ENCODE measurements around the gene TMEM184C. TPM values are rescaled to one million over a fixed set of nuclear protein-coding genes. Genes with fewer than 3 reads are reported as not detected.

TMEM184C gene
- total and polyA plus RNA-seq, 2 experiments from 2014 or later, result 15.1 to 42.2 TPM

DNA sequence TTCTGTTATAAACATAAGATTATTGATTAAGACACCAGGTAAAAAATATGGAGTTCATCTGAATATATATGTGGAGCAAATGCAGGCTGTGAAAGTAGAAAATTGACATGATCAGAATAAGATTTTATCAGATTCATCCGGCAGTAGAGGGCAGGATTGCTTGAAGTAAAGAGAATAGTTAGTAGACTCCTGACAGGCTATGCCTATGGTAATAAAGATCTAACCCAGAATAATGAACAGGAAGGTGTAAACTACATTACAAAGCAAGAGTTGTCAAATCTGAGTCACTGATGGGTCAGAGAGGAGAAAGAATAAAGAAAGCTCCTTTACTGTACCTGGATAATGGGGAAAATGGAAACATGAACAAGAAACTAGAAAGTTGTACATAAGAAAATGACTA, 20.8 kb upstream of the TMEM184C start (continued):
- TF ChIP-seq, protein P1, sequence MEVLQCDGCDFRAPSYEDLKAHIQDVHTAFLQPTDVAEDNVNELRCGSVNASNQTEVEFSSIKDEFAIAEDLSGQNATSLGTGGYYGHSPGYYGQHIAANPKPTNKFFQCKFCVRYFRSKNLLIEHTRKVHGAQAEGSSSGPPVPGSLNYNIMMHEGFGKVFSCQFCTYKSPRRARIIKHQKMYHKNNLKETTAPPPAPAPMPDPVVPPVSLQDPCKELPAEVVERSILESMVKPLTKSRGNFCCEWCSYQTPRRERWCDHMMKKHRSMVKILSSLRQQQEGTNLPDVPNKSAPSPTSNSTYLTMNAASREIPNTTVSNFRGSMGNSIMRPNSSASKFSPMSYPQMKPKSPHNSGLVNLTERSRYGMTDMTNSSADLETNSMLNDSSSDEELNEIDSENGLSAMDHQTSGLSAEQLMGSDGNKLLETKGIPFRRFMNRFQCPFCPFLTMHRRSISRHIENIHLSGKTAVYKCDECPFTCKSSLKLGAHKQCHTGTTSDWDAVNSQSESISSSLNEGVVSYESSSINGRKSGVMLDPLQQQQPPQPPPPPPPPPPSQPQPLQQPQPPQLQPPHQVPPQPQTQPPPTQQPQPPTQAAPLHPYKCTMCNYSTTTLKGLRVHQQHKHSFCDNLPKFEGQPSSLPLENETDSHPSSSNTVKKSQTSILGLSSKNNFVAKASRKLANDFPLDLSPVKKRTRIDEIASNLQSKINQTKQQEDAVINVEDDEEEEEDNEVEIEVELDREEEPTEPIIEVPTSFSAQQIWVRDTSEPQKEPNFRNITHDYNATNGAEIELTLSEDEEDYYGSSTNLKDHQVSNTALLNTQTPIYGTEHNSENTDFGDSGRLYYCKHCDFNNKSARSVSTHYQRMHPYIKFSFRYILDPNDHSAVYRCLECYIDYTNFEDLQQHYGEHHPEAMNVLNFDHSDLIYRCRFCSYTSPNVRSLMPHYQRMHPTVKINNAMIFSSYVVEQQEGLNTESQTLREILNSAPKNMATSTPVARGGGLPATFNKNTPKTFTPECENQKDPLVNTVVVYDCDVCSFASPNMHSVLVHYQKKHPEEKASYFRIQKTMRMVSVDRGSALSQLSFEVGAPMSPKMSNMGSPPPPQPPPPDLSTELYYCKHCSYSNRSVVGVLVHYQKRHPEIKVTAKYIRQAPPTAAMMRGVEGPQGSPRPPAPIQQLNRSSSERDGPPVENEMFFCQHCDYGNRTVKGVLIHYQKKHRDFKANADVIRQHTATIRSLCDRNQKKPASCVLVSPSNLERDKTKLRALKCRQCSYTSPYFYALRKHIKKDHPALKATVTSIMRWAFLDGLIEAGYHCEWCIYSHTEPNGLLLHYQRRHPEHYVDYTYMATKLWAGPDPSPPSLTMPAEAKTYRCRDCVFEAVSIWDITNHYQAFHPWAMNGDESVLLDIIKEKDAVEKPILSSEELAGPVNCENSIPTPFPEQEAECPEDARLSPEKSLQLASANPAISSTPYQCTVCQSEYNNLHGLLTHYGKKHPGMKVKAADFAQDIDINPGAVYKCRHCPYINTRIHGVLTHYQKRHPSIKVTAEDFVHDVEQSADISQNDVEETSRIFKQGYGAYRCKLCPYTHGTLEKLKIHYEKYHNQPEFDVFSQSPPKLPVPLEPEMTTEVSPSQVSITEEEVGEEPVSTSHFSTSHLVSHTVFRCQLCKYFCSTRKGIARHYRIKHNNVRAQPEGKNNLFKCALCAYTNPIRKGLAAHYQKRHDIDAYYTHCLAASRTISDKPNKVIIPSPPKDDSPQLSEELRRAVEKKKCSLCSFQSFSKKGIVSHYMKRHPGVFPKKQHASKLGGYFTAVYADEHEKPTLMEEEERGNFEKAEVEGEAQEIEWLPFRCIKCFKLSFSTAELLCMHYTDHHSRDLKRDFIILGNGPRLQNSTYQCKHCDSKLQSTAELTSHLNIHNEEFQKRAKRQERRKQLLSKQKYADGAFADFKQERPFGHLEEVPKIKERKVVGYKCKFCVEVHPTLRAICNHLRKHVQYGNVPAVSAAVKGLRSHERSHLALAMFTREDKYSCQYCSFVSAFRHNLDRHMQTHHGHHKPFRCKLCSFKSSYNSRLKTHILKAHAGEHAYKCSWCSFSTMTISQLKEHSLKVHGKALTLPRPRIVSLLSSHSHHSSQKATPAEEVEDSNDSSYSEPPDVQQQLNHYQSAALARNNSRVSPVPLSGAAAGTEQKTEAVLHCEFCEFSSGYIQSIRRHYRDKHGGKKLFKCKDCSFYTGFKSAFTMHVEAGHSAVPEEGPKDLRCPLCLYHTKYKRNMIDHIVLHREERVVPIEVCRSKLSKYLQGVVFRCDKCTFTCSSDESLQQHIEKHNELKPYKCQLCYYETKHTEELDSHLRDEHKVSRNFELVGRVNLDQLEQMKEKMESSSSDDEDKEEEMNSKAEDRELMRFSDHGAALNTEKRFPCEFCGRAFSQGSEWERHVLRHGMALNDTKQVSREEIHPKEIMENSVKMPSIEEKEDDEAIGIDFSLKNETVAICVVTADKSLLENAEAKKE (CRISPR knock-in tag; IDR thresholded peaks at IDR 0.05), result no peak

DNA sequence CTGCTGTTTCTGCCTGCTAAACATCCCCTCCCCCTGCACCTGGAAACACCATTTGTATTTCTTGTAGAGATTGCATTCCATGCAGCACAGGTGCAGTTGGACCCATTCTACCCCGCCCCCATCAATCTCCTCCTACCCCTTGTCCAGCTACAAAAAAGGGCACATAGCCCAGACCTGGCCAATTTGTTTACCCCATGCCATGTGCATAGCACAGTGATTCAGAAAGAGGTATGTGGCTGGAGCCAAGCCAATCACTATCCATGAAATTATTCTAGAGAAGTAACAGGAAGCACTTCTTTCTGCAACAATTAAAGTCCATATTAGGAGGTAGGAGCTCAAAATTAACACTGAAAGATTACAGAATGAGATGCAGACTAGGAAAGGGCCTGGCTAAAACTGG, 20.2 kb upstream of the TMEM184C start:
- H3K4me1 Mint-ChIP-seq, result peaks cover 20% of the 10 kb centered on the region
- Histone ChIP-seq H3K4me1 (ENCODE audit: insufficient read depth) (peaks cover 3% of the 10 kb centered on the region; the same call in 1 of the 2 replicates), H3K27me3 (ENCODE audit: insufficient read depth) (no peaks in the 10 kb centered on the region), H3K79me2 (replicated peaks; ENCODE audit: insufficient read depth) (no peaks in the 10 kb centered on the region), H3K36me3 (ENCODE audit: insufficient read depth) (no peaks in the 10 kb centered on the region), H3K4me3 (no peak overlapping the region), H3K4me2 (no peak overlapping the region), H3F3A (replicated peaks; ENCODE audit: low read depth) (no peaks in the 10 kb centered on the region), H3K9me2 (ENCODE audit: insufficient read depth) (0 out of 2 replicates have a peak, but pooled peaks cover 4% of the 10 kb centered on the region), H2AFZ (peak overlapping the region; percentile 60; the same call in 1 of the 2 replicates), H3K27ac (ENCODE audit: low read depth) (no peak overlapping the region), H4K20me1 (replicated peaks; ENCODE audit: insufficient read depth) (no peaks in the 10 kb centered on the region)
- H3K9me3 Mint-ChIP-seq, result no peaks in the 10 kb centered on the region; the same call in 2 of the 3 replicates
- DNase-seq (ENCODE audit: low spot score), result no peak
- no peaks in the 10 kb centered on the region for H3K27me3 Mint-ChIP-seq (ENCODE audit: insufficient read depth, low read depth, poor library complexity)
- no peak overlapping the region for H3K4me3 Mint-ChIP-seq
- no peak for ATAC-seq
- no peaks in the 10 kb centered on the region for H3K36me3 Mint-ChIP-seq (ENCODE audit: low read depth)
- no peak overlapping the region for H3K27ac Mint-ChIP-seq
- no peak for TF ChIP-seq ZNF331 (CRISPR knock-in tag; IDR thresholded peaks at IDR 0.05; ENCODE audit: low read depth)

DNA sequence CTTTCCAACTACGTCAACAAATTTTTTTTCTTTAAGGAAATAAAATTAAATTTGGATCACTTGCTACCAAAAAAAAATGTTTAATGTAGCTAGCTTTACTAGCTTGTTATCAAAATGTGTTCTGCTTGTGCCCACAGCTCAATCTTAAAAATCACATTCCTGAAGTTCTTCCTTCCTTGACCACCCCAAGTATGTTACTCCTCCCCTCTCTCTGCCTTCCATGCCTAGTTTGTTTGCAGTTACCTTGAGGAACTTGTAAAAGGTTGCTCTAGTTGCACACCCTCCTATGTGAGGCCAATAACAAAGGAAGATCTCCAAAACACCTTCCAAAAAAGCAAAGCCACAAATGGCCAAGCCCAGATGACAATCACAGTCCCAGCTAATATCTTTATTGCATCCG, 19.6 kb upstream of the TMEM184C start:
- no peaks in the 10 kb centered on the region for H3K36me3 ChIP-seq (ENCODE audit: insufficient read depth)
- H3K9me2 ChIP-seq (ENCODE audit: insufficient read depth), result 0 out of 2 replicates have a peak, but pooled peaks cover 4% of the 10 kb centered on the region
- Mint-ChIP-seq H3K9me3 (no peaks in the 10 kb centered on the region; the same call in 2 of the 3 replicates), H3K36me3 (ENCODE audit: low read depth) (no peaks in the 10 kb centered on the region), H3K27ac (no peak overlapping the region), H3K4me3 (no peak overlapping the region), H3K27me3 (ENCODE audit: insufficient read depth, low read depth, poor library complexity) (no peaks in the 10 kb centered on the region), H3K4me1 (peaks cover 20% of the 10 kb centered on the region)
- H3K4me1 ChIP-seq (ENCODE audit: insufficient read depth), result peaks cover 3% of the 10 kb centered on the region; the same call in 1 of the 2 replicates
- H3K27me3 ChIP-seq (ENCODE audit: insufficient read depth), result no peaks in the 10 kb centered on the region
- no peaks in the 10 kb centered on the region for H3F3A ChIP-seq (replicated peaks; ENCODE audit: low read depth)
- H3K79me2 ChIP-seq (replicated peaks; ENCODE audit: insufficient read depth), result no peaks in the 10 kb centered on the region
- no peak for ATAC-seq
- no peak overlapping the region for H3K4me2 ChIP-seq
- H2AFZ ChIP-seq, result peak overlapping the region; percentile 60; the same call in 1 of the 2 replicates
- no peak overlapping the region for H3K27ac ChIP-seq (ENCODE audit: low read depth)
- no peak for DNase-seq (ENCODE audit: low spot score)
- H3K4me3 ChIP-seq, result no peak overlapping the region
- H4K20me1 ChIP-seq (replicated peaks; ENCODE audit: insufficient read depth), result no peaks in the 10 kb centered on the region
- TF ChIP-seq, protein P2, sequence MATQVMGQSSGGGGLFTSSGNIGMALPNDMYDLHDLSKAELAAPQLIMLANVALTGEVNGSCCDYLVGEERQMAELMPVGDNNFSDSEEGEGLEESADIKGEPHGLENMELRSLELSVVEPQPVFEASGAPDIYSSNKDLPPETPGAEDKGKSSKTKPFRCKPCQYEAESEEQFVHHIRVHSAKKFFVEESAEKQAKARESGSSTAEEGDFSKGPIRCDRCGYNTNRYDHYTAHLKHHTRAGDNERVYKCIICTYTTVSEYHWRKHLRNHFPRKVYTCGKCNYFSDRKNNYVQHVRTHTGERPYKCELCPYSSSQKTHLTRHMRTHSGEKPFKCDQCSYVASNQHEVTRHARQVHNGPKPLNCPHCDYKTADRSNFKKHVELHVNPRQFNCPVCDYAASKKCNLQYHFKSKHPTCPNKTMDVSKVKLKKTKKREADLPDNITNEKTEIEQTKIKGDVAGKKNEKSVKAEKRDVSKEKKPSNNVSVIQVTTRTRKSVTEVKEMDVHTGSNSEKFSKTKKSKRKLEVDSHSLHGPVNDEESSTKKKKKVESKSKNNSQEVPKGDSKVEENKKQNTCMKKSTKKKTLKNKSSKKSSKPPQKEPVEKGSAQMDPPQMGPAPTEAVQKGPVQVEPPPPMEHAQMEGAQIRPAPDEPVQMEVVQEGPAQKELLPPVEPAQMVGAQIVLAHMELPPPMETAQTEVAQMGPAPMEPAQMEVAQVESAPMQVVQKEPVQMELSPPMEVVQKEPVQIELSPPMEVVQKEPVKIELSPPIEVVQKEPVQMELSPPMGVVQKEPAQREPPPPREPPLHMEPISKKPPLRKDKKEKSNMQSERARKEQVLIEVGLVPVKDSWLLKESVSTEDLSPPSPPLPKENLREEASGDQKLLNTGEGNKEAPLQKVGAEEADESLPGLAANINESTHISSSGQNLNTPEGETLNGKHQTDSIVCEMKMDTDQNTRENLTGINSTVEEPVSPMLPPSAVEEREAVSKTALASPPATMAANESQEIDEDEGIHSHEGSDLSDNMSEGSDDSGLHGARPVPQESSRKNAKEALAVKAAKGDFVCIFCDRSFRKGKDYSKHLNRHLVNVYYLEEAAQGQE (IDR thresholded peaks at IDR 0.05; ENCODE audit: unreplicated experiment), result no peak
